ENCODE measurements around the gene BPIFB2. TPM values are rescaled to one million over a fixed set of nuclear protein-coding genes. Genes with fewer than 3 reads are reported as not detected.

Gene BPIFB2
- total RNA-seq, 2 experiments from 2014 or later = not detected

GRCh38 chr20:33026779-33027759 is 19.6 kb downstream of the BPIFB2 start:
- no peaks in the 10 kb centered on the region for H3K36me3 Mint-ChIP-seq (ENCODE audit: low read depth)
- ATAC-seq = no peak
- intact Hi-C loops (cut with DNase I, micrococcal nuclease) = no loop called here

GRCh38 chr20:33027769-33028751 is 20.6 kb downstream of the BPIFB2 start:
- H3K27me3 Mint-ChIP-seq = no peaks in the 10 kb centered on the region
- no peak for DNase-seq
- intact Hi-C loops (cut with DNase I, micrococcal nuclease) = no loop called here
- ChIA-PET CTCF (no interaction called here), POLR2A (no interaction called here)
- H3K36me3 Mint-ChIP-seq (ENCODE audit: low read depth) = no peaks in the 10 kb centered on the region
- no peak for ATAC-seq
- no peak overlapping the region for H3K4me3 Mint-ChIP-seq
- H3K4me1 Mint-ChIP-seq = no peaks in the 10 kb centered on the region
- no peak overlapping the region for H3K27ac Mint-ChIP-seq
- peaks cover under 1% of the 10 kb centered on the region for H3K9me3 Mint-ChIP-seq (ENCODE audit: low read depth)

More at GRCh38 chr20:33026779-33027759, 19.6 kb downstream of the BPIFB2 start:
- no peaks in the 10 kb centered on the region for H3K4me1 Mint-ChIP-seq
- H3K27me3 Mint-ChIP-seq = no peaks in the 10 kb centered on the region
- ChIA-PET CTCF (no interaction called here), POLR2A (no interaction called here)
- no peaks in the 10 kb centered on the region for H3K9me3 Mint-ChIP-seq (ENCODE audit: low read depth)
- DNase-seq = no peak
- no peak overlapping the region for H3K27ac Mint-ChIP-seq
- H3K4me3 Mint-ChIP-seq = no peak overlapping the region

GRCh38 chr20:33028875-33029274 is 21.4 kb downstream of the BPIFB2 start:
- intact Hi-C loops (cut with DNase I, micrococcal nuclease) = no loop called here
- ChIA-PET POLR2A (no interaction called here), CTCF (interaction anchor here (0.6 kb wide), 2 partner anchors 9 to 135 kb away, joined by 3 read pairs; no protein-coding TSS in a partner anchor)
- Mint-ChIP-seq H3K36me3 (ENCODE audit: low read depth) (no peaks in the 10 kb centered on the region), H3K9me3 (ENCODE audit: low read depth) (peaks cover 2% of the 10 kb centered on the region), H3K27ac (no peak overlapping the region), H3K4me3 (no peak overlapping the region), H3K27me3 (no peaks in the 10 kb centered on the region), H3K4me1 (no peaks in the 10 kb centered on the region)
- DNase-seq (no peak), ATAC-seq (no peak)

DNA sequence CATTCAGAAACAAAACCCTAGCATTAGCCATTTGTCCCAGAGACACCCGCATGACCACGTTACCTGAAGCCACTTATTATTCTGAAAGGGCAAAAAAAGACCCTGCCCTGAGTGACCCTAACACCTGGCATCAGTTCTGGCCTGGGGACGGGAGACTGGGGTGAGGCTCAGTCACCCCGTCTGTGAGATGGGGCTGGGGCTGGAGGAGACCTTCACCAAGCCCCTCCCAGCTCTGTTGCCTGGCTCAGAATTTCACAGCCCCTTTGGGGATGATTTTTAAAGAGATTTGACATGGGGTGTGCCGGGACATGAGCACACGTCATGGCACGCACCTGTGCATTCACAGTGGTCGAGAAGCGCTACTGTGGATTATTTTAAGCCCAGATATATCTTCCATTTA is 22.6 kb downstream of the BPIFB2 start:
- Mint-ChIP-seq H3K4me3 (no peak overlapping the region), H3K27ac (no peak overlapping the region), H3K27me3 (no peaks in the 10 kb centered on the region), H3K9me3 (ENCODE audit: low read depth) (peaks cover 2% of the 10 kb centered on the region), H3K4me1 (no peaks in the 10 kb centered on the region), H3K36me3 (ENCODE audit: low read depth) (no peaks in the 10 kb centered on the region)
- ATAC-seq (no peak), DNase-seq (no peak)
- intact Hi-C loops (cut with DNase I, micrococcal nuclease) = no loop called here
- ChIA-PET CTCF (interaction anchor here (0.9 kb wide), 1 partner anchor 14 kb away, joined by 3 read pairs; no protein-coding TSS in a partner anchor), POLR2A (no interaction called here)

DNA sequence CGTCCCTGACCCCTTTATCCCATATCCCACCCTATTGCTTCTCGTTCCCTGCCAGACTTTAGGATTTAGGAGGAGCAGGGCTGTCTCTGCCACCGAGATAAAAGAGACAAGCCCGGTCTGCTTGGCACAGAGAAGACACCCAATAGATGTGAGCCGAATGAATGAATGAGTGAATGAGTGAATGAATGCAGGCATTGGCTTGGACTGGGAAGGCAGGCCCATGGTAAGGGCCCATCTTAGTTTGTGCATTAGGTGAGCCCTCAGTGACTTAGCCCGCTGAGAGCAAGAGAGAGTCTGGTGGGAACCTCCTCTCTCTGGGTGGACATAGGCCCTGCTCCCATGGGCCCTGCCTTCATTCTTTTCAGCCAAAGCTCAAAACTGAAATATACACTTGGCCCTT is 23.1 kb downstream of the BPIFB2 start:
- Mint-ChIP-seq H3K4me1 (no peaks in the 10 kb centered on the region), H3K36me3 (ENCODE audit: low read depth) (no peaks in the 10 kb centered on the region), H3K27ac (no peak overlapping the region), H3K27me3 (no peaks in the 10 kb centered on the region), H3K9me3 (ENCODE audit: low read depth) (peaks cover 2% of the 10 kb centered on the region), H3K4me3 (no peak overlapping the region)
- intact Hi-C loops (cut with DNase I, micrococcal nuclease) = no loop called here
- DNase-seq = no peak
- CTCF ChIA-PET = no interaction called here
- no peak for ATAC-seq
- POLR2A ChIA-PET = no interaction called here

- POLR2A ChIA-PET = no interaction called here
- CTCF ChIA-PET = interaction anchor here (0.6 kb wide), 1 partner anchor 1504 kb away, joined by 3 read pairs; no protein-coding TSS in a partner anchor
Observed at GRCh38 chr20:33031531-33031930, 24.0 kb downstream of the BPIFB2 start, which contains the start of gene BPIFB6. TSS of gene BPIFB6 (plus strand) at chr20:33031648. CDS start at chr20:33031648, 0 bp downstream.

DNA sequence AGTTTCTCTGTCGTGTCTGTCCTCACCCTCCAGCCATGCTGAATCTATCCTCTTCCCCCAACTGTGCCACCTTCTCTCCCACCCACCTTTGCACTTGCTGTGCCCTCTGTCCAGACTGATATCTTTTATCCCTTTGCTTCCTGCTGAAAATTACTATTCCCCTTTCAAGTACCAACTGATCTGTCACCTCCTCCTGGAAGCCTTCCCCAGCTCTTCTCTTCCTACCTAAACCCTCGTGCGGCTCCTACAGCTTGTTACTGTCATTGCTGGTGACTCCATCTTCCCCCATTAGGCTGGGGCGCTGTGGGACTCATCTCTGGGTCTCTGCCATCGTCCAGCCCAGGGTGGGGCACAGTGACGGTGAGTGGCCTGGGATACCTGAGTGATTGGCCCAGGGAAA is 25.1 kb downstream of the BPIFB2 start:
- H3K4me1 Mint-ChIP-seq = no peaks in the 10 kb centered on the region
- intact Hi-C loops (cut with DNase I, micrococcal nuclease) = no loop called here
- H3K4me3 Mint-ChIP-seq = no peak overlapping the region
- ChIA-PET POLR2A (no interaction called here), CTCF (no interaction called here)
- no peaks in the 10 kb centered on the region for H3K36me3 Mint-ChIP-seq (ENCODE audit: low read depth)
- H3K27me3 Mint-ChIP-seq = no peaks in the 10 kb centered on the region
- peaks cover 2% of the 10 kb centered on the region for H3K9me3 Mint-ChIP-seq (ENCODE audit: low read depth)
- no peak for DNase-seq
- ATAC-seq = no peak
- H3K27ac Mint-ChIP-seq = no peak overlapping the region

More at GRCh38 chr20:33031531-33031930, 24.0 kb downstream of the BPIFB2 start, which contains the start of gene BPIFB6:
- Mint-ChIP-seq H3K36me3 (ENCODE audit: low read depth) (no peaks in the 10 kb centered on the region), H3K4me1 (no peaks in the 10 kb centered on the region), H3K4me3 (no peak within 1 kb of the TSS), H3K27me3 (no peaks in the 10 kb centered on the region), H3K27ac (no peak within 1 kb of the TSS), H3K9me3 (ENCODE audit: low read depth) (peaks cover 2% of the 10 kb centered on the region)
- no peak for ATAC-seq
- intact Hi-C loops (cut with DNase I, micrococcal nuclease) = no loop called here
- DNase-seq = no peak

DNA sequence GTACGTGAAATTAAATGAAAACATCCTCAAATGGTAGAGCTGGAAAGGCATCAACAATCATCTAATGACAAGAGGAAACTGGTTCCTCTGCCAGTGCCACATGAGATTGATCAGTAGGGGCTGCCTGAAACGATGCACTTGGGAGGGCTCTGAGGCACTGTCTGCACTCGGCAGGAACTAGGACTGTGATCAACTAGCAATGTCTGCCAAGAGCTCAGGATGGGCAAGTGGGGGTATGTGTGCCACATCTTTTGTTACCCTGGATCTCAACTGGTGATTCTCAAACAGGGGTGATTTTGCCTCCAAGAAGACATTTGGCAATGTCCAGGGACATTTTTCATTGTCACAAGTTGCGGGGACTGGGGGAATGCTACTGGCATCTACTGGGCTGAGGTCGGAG is 25.9 kb downstream of the BPIFB2 start:
- Mint-ChIP-seq H3K9me3 (ENCODE audit: low read depth) (peaks cover 2% of the 10 kb centered on the region), H3K36me3 (ENCODE audit: low read depth) (no peaks in the 10 kb centered on the region), H3K27ac (no peak overlapping the region), H3K27me3 (no peaks in the 10 kb centered on the region), H3K4me1 (no peaks in the 10 kb centered on the region), H3K4me3 (no peak overlapping the region)
- intact Hi-C loops (cut with DNase I, micrococcal nuclease) = no loop called here
- POLR2A ChIA-PET = no interaction called here
- ATAC-seq (no peak), DNase-seq (no peak)
- CTCF ChIA-PET = no interaction called here

DNA sequence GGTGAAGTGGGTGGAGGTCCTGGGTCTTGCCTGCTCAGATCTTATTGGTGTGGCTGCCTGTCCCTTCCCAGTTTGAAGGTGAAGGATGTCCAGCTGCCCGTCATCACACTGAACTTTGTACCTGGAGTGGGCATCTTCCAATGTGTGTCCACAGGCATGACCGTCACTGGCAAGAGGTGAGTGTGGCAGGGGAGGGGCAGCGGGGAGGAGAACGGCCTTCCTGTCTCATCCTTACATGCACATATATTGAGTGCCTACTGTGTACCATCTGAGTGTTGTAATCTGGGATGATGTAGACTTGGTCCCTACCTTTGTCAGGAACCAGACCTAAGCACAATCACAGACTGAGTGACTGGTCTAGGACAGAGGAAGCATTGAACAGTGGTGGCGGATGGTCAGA is 26.6 kb downstream of the BPIFB2 start:
- ChIA-PET CTCF (no interaction called here), POLR2A (no interaction called here)
- ATAC-seq (no peak), DNase-seq (no peak)
- Mint-ChIP-seq H3K4me3 (no peak overlapping the region), H3K4me1 (no peaks in the 10 kb centered on the region), H3K27ac (no peak overlapping the region), H3K36me3 (ENCODE audit: low read depth) (no peaks in the 10 kb centered on the region), H3K27me3 (no peaks in the 10 kb centered on the region), H3K9me3 (ENCODE audit: low read depth) (peaks cover 2% of the 10 kb centered on the region)
- intact Hi-C loops (cut with DNase I, micrococcal nuclease) = no loop called here

DNA sequence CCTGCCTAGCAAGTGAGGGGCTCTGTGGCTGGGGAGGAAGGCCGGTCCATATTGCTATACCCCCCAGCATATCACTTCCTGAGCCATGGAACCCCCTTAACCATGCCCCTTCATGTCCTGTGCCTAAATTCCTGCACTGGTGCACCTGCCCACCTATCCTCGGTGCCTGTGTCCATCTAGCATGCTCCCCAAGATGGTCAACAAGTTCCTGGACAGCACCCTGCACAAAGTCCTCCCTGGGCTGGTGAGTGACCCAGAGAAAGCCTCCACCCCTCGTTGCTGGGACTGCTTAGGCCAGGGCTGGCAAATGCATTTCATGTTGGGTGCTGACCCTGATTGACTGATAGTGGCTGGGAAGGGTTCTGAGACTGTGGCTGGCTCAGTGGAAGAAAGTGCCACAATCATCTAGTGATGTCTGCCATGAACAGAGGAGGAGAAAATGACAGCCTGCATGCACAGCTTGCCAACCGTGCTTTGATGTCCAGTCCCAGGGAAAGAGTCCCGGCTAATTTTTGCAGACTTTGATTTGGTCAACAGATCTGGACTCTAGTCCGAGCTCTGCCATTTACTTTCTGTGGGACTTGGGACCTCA is 27.5 kb downstream of the BPIFB2 start:
- ATAC-seq = no peak
- Mint-ChIP-seq H3K27ac (no peak overlapping the region), H3K36me3 (ENCODE audit: low read depth) (no peaks in the 10 kb centered on the region), H3K4me1 (no peaks in the 10 kb centered on the region), H3K4me3 (no peak overlapping the region), H3K9me3 (ENCODE audit: low read depth) (peaks cover 2% of the 10 kb centered on the region), H3K27me3 (no peaks in the 10 kb centered on the region)
- CTCF ChIA-PET = no interaction called here
- POLR2A ChIA-PET = no interaction called here
- DNase-seq = no peak
- intact Hi-C loops (cut with DNase I, micrococcal nuclease) = no loop called here

GRCh38 chr20:33037456-33037855 is 30.0 kb downstream of the BPIFB2 start:
- POLR2A ChIA-PET = no interaction called here
- ATAC-seq = no peak

More at GRCh38 chr20:33037456-33037855, 30.0 kb downstream of the BPIFB2 start:
- intact Hi-C loops (cut with DNase I, micrococcal nuclease) = no loop called here
- DNase-seq = no peak
- peaks cover 2% of the 10 kb centered on the region for H3K9me3 Mint-ChIP-seq (ENCODE audit: low read depth)
- H3K27ac Mint-ChIP-seq = no peak overlapping the region
- no peaks in the 10 kb centered on the region for H3K36me3 Mint-ChIP-seq (ENCODE audit: low read depth)
- H3K4me1 Mint-ChIP-seq = no peaks in the 10 kb centered on the region
- no peak overlapping the region for H3K4me3 Mint-ChIP-seq
- H3K27me3 Mint-ChIP-seq = no peaks in the 10 kb centered on the region
- CTCF ChIA-PET = no interaction called here

Measured in activated CD4-positive, alpha-beta T cell treated with anti-CD3 and anti-CD28 coated beads for 36 hours (primary cell).